Kidney epithelial cell (primary cell): ENCODE measurements around the gene NAV2. TPM values are rescaled to one million over a fixed set of nuclear protein-coding genes. Genes with fewer than 3 reads are reported as not detected.
A peak's percentile ranks its signal among the peaks of the same experiment; 100 is the strongest.

Experiments
- DNase-seq: peaks from one replicate; pipeline ENCODE4 v3.0.0-alpha.2; 2010; ENCODE audit warnings: low read depth
- H3K27me3 ChIP-seq: 2 replicates; pipeline ENCODE4 v1.6.0; 2011; ENCODE audit warnings: low read length; ENCODE audit not compliant: control insufficient read depth, insufficient read depth
- H3K36me3 ChIP-seq: 2 replicates; pipeline ENCODE4 v1.5.1; 2011; ENCODE audit warnings: low read length; ENCODE audit not compliant: control insufficient read depth, insufficient read depth
- H3K4me3 ChIP-seq: 2 replicates; pipeline ENCODE4 v1.5.1; 2011; ENCODE audit warnings: low read depth, mild to moderate bottlenecking, control low read depth, low read length
- CTCF ChIP-seq: IDR thresholded peaks from 2 replicates; pipeline ENCODE4 v1.5.1; 2011; ENCODE audit warnings: mild to moderate bottlenecking, moderate library complexity, low read length, control low read depth, inconsistent platforms; ENCODE audit not compliant: insufficient read depth, poor library complexity, severe bottlenecking
- total RNA-seq: library from RNA; depleted of rRNA; stranded (reverse); fragments of >200 nt; gene quantifications from 2 replicates; pipeline ENCODE4 v1.2.3, GENCODE V29; 2015

The NAV2 gene
- total RNA-seq, 1 donor from 2014 or later, result 41.5 TPM

GRCh38 chr11:20059587-20060021 lies 347.0 kb downstream of the NAV2 start:
- TF ChIP-seq CTCF, result no peak
- no peak for DNase-seq
- no peak overlapping the region for H3K4me3 ChIP-seq
- H3K27me3 ChIP-seq, result no peaks in the 10 kb centered on the region
- H3K36me3 ChIP-seq, result peaks cover 3% of the 10 kb centered on the region

- TF ChIP-seq CTCF, result no peak
- DNase-seq, result peak; percentile 56
- no peaks in the 10 kb centered on the region for H3K27me3 ChIP-seq
- no peak overlapping the region for H3K4me3 ChIP-seq
- H3K36me3 ChIP-seq, result peaks cover 3% of the 10 kb centered on the region
These were observed 347.5 kb downstream of the NAV2 start for GRCh38 chr11:20060181-20060580.

- no peak for DNase-seq
- Histone ChIP-seq H3K27me3 (no peaks in the 10 kb centered on the region), H3K36me3 (peaks cover 3% of the 10 kb centered on the region), H3K4me3 (no peak overlapping the region)
- TF ChIP-seq CTCF, result no peak
These were observed 348.1 kb downstream of the NAV2 start for GRCh38 chr11:20060647-20061205.

GRCh38 chr11:20061776-20062175 lies 349.1 kb downstream of the NAV2 start:
- H3K36me3 ChIP-seq, result peaks cover 3% of the 10 kb centered on the region
- no peaks in the 10 kb centered on the region for H3K27me3 ChIP-seq
- no peak for TF ChIP-seq CTCF
- H3K4me3 ChIP-seq, result no peak overlapping the region
- DNase-seq, result no peak

GRCh38 chr11:20064961-20065405 lies 352.3 kb downstream of the NAV2 start:
- Histone ChIP-seq H3K27me3 (no peaks in the 10 kb centered on the region), H3K4me3 (no peak overlapping the region), H3K36me3 (peaks cover 4% of the 10 kb centered on the region)
- DNase-seq, result no peak
- no peak for TF ChIP-seq CTCF

GRCh38 chr11:20065406-20065805 lies 352.8 kb downstream of the NAV2 start:
- Histone ChIP-seq H3K4me3 (no peak overlapping the region), H3K36me3 (peaks cover 4% of the 10 kb centered on the region), H3K27me3 (no peaks in the 10 kb centered on the region)
- no peak for DNase-seq
- no peak for TF ChIP-seq CTCF
